Ovary (tissue), 9 donors: ENCODE results near the gene PCGF2. TPM values are rescaled to one million over a fixed set of nuclear protein-coding genes. Genes with fewer than 3 reads are reported as not detected.

ENCODE experiments used
- DNase-seq, 5 donors: peaks; one replicate each; pipeline ENCODE4 v3.0.0-alpha.2; 2019 to 2020
- H3K27ac ChIP-seq, 2 donors: fragments of 200-600 bp; one replicate each; pipeline versions ENCODE4 v1.5.1 to v1.8.0; 2019 to 2022
- H3K27me3 ChIP-seq: fragments of 200-600 bp; one replicate; pipeline ENCODE4 v1.8.0; 2022
- H3K36me3 ChIP-seq: fragments of 200-600 bp; sonication (generic); one replicate; pipeline ENCODE4 v1.5.1; 2019
- H3K4me1 ChIP-seq: one replicate; pipeline ENCODE4 v1.8.1; 2013; ENCODE audit warnings: mild to moderate bottlenecking, moderate library complexity; ENCODE audit not compliant: insufficient read depth
- H3K4me3 ChIP-seq: fragments of 200-600 bp; sonication (generic); one replicate; pipeline ENCODE4 v1.5.1; 2017
- H3K9me3 ChIP-seq, 2 donors: fragments of 200-600 bp in 1 of 2; sonication (generic) in 1 of 2; one replicate each; pipeline versions ENCODE4 v1.5.1 to v1.8.1; 2013 to 2019; ENCODE audit warnings: mild to moderate bottlenecking in 1 of 2, moderate library complexity in 1 of 2
- EP300 ChIP-seq: sonication (generic); formaldehyde crosslinking; IDR thresholded peaks from one replicate; pipeline ENCODE4 v1.6.1; 2017; ENCODE audit warnings: antibody characterized with exemption
- POLR2A ChIP-seq: fragments of 450-650 bp; IDR thresholded peaks from one replicate; pipeline ENCODE4 v1.6.1; 2017; ENCODE audit warnings: antibody characterized with exemption, mild to moderate bottlenecking, moderate library complexity
- WGBS, 3 donors: extraction: QIAGEN DNeasy Blood & Tissue Kit in 1 of 3; methylation state at CpG; one replicate each; pipeline versions ENCODE4 v1.1.5 to v1.1.7; 2013 to 2017; 5-methylcytosine and 5-hydroxymethylcytosine counted together
- intact Hi-C, 4 donors: fragments of 100-400 bp; cut with DNase I; formaldehyde crosslinking; loops; one replicate each; pipeline versions ENCODE4 v1.11.0 to v1.15.1; 2022 to 2023
- polyA plus RNA-seq, 2 donors: library from polyadenylated mRNA; stranded (reverse); fragments of 200-250 nt in 1 of 2; fragments of 350-450 nt in 1 of 2; fragmentation: Illumina TruSeq in 1 of 2; extraction: RNeasy Lipid Tissue Mini Kit (QIAGEN cat#74804) in 1 of 2; gene quantifications; one replicate each; pipeline ENCODE4 v1.2.3, GENCODE V29; 2013 to 2014
- total RNA-seq, 7 donors: library from RNA; depleted of rRNA in 2 of 7; stranded (reverse); fragments of >200 nt in 2 of 7; fragmentation: NEBNext Ultra II Directional in 3 of 7; extraction: Animal tissue kit (Norgen Biotek cat#: 25700) in 3 of 7; gene quantifications; one replicate each; pipeline versions ENCODE4 v1.1.0 to v1.2.4, GENCODE V29; 2016 to 2023
- TF ChIP-seq, protein P1 (sequence below), 3 donors: fragments of 450-650 bp in 2 of 3; fragments of 200-600 bp in 1 of 3; IDR thresholded peaks; one replicate each; pipeline versions ENCODE4 v1.5.1 to v1.8.0; 2016 to 2022; ENCODE audit warnings: antibody characterized with exemption in 3 of 3, mild to moderate bottlenecking in 1 of 3
- donor health status: DM: no; HTN: no; CAD: no; lungs with moderate emphysema.
- donor health status: DM: no; HTN: no; CAD: no.
- donor health status: Bipolar disorder and iron deficiency.
- donor health status: DM: yes; HTN: yes; CAD: no.
- donor health status: DM: no; HTN: no; CAD: no.
- donor health status: DM: yes; HTN: yes; CAD: no.

The PCGF2 gene
- total and polyA plus RNA-seq, 9 donors: 7.4 to 92.7 (median 62.3) TPM

DNA sequence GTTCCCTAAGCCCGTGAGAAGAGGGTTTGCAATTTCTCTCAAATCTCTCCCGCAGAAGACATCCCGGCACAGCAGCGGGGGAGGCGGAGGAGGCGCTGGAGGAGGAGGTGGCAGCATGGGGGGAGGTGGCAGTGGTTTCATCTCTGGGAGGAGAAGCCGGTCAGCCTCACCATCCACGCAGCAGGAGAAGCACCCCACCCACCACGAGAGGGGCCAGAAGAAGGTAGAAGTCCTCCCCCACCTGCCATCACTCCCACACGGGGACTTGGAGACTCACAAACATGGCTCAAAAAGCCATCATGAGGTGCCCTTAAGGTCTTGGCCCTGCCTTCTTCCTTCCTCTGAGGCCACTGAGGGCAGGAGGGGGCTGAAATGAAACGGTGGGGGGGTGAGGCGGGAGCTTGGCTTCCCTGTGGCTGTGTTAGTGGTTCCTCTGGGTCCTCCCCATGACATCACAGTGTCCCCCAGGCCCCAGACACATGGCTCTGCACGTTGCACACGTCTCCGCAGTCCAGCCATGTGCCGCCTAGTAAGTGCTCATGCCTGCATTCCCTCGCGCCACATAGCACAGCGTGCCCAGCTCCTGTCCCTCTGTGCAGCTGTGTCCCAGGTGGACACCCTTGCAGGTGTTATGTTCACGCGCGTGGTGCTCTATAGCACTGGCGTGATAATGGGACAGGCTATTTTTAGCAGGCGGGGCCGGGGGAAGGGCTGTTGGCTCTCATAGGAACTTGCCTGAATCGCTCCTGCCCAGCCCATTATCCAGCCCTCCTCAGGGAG is 36.2 kb downstream of the PCGF2 start:
- no peak overlapping the region for H3K4me3 ChIP-seq
- WGBS, 3 donors: 72 to 74% (median 73%) methylated on average over 23 to 26 of the region's 26 CpGs
- no peak overlapping the region for H3K27ac ChIP-seq
- no peaks in the 10 kb centered on the region for H3K36me3 ChIP-seq
- TF ChIP-seq EP300: no peak
- TF ChIP-seq POLR2A: no peak
- TF ChIP-seq, protein P1, sequence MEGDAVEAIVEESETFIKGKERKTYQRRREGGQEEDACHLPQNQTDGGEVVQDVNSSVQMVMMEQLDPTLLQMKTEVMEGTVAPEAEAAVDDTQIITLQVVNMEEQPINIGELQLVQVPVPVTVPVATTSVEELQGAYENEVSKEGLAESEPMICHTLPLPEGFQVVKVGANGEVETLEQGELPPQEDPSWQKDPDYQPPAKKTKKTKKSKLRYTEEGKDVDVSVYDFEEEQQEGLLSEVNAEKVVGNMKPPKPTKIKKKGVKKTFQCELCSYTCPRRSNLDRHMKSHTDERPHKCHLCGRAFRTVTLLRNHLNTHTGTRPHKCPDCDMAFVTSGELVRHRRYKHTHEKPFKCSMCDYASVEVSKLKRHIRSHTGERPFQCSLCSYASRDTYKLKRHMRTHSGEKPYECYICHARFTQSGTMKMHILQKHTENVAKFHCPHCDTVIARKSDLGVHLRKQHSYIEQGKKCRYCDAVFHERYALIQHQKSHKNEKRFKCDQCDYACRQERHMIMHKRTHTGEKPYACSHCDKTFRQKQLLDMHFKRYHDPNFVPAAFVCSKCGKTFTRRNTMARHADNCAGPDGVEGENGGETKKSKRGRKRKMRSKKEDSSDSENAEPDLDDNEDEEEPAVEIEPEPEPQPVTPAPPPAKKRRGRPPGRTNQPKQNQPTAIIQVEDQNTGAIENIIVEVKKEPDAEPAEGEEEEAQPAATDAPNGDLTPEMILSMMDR (IDR thresholded peaks at IDR 0.05): no peak
- H3K9me3 ChIP-seq: no peaks in the 10 kb centered on the region
- intact Hi-C loops: no loop called here
- H3K4me1 ChIP-seq: peaks cover 2% of the 10 kb centered on the region
- DNase-seq: no peak
- no peaks in the 10 kb centered on the region for H3K27me3 ChIP-seq

DNA sequence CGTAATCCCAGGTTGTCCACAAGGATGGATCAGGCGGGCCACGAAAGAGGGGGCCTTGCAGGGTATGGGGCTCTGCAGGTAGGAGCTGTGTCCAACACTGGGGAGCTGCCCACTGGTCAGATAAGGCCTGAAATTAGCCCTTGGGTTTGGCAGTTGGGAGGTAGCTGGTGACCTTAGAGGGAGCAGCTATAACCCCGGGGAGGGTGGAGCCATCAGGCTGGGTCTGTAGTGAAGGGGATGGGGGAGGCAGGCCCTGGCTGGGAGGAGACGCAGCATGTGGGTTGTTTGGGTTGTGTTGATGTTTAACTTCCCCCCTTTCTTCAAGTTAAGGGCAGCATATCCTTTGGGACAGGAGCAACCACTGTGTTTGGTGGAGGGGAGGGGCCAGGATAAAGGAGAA is 37.2 kb downstream of the PCGF2 start:
- TF ChIP-seq EP300 (no peak), POLR2A (no peak)
- TF ChIP-seq, protein P1 (IDR thresholded peaks at IDR 0.05): no peak
- no peak overlapping the region for H3K27ac ChIP-seq
- H3K27me3 ChIP-seq: no peaks in the 10 kb centered on the region
- no peak overlapping the region for H3K4me3 ChIP-seq
- intact Hi-C loops: no loop called here
- H3K4me1 ChIP-seq: peaks cover 6% of the 10 kb centered on the region
- DNase-seq: no peak
- whole genome bisulfite sequencing, 3 donors: 62 to 65% (median 64%) methylated on average over 5 of the region's 5 CpGs
- H3K9me3 ChIP-seq: no peaks in the 10 kb centered on the region
- no peaks in the 10 kb centered on the region for H3K36me3 ChIP-seq

DNA sequence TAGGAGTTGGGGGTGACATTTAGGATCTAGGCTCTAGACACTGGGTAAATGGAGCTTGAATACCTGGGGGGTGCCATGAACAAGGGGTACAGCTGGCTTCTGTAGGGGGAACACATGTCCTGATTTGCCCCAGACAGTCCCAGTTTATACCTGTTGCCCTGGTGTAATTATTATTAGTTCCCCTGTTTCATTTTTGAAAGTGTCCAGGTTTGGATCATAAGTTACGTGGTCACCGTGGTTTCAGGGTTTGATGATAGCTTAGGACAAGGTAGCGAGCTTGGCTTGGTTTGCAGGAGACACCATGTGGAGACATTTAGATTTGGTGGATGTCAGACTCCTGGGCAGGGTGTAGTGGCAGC is 37.6 kb downstream of the PCGF2 start:
- TF ChIP-seq, protein P1 (IDR thresholded peaks at IDR 0.05): no peak
- no peak for TF ChIP-seq POLR2A
- no peak for TF ChIP-seq EP300
- H3K9me3 ChIP-seq: no peaks in the 10 kb centered on the region
- no peaks in the 10 kb centered on the region for H3K27me3 ChIP-seq
- intact Hi-C loops: no loop called here
- peaks cover 6% of the 10 kb centered on the region for H3K4me1 ChIP-seq
- WGBS, 3 donors: 90 to 91% (median 90%) methylated on average over 3 of the region's 3 CpGs
- no peak for DNase-seq
- no peak overlapping the region for H3K4me3 ChIP-seq
- H3K27ac ChIP-seq: no peak overlapping the region
- no peaks in the 10 kb centered on the region for H3K36me3 ChIP-seq

DNA sequence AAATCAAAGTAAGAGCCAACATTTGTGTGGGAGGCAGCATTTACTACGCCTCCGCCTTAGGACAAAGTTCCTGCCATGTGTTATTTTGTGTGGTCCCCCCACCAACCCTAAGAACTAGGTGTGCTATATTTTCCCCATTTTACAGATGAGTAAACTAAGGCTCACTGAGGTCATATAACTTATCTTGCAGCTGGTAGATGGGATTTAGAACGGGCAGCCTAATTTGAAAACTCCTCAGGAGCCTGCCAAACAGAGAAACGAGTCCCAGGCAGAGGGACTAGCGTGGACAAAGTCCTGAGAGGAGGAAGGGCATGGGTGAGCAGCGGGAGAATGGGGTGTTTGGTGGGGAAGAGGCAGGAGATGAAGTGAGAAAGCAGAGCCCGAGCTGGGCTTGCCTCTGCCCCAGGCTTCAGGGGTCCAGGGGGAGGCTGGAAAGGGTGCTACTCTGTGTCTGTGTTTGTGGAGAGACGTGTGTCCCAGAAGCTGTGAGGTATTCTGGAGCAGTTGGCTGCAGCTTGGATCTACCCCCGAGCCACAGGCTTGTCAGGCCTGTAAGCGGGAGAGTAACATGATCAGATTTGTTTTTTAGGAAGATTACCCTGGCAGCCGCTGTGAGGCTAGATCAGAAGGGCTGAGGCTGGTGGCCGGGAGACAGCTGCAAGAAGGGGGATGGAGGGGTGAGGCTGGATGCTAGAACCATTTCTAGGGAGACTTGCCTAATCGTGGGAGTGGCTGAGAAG is 38.1 kb downstream of the PCGF2 start:
- DNase-seq: no peak
- H3K36me3 ChIP-seq: no peaks in the 10 kb centered on the region
- H3K27ac ChIP-seq: no peak overlapping the region
- TF ChIP-seq POLR2A (no peak), EP300 (no peak)
- TF ChIP-seq, protein P1 (IDR thresholded peaks at IDR 0.05): no peak
- no peaks in the 10 kb centered on the region for H3K9me3 ChIP-seq
- intact Hi-C loops: no loop called here
- WGBS, 3 donors: 62 to 69% (median 66%) methylated on average over 13 of the region's 13 CpGs
- H3K4me3 ChIP-seq: no peak overlapping the region
- H3K27me3 ChIP-seq: no peaks in the 10 kb centered on the region
- H3K4me1 ChIP-seq: peaks cover 6% of the 10 kb centered on the region
